Bronchial smooth muscle cell (primary cell): Measurements from ENCODE around the gene GPR55. TPM values are rescaled to one million over a fixed set of nuclear protein-coding genes. Genes with fewer than 3 reads are reported as not detected.

Experiments used
- total RNA-seq: library from RNA; depleted of rRNA; stranded (reverse); fragments of >200 nt; gene quantifications from 2 replicates; pipeline ENCODE4 v1.2.1, GENCODE V29; 2014

Gene GPR55, protein sequence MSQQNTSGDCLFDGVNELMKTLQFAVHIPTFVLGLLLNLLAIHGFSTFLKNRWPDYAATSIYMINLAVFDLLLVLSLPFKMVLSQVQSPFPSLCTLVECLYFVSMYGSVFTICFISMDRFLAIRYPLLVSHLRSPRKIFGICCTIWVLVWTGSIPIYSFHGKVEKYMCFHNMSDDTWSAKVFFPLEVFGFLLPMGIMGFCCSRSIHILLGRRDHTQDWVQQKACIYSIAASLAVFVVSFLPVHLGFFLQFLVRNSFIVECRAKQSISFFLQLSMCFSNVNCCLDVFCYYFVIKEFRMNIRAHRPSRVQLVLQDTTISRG
- not detected in 2 replicates for total RNA-seq

GRCh38 chr2:230924470-230925341, at the start of gene GPR55:
GPR55 (minus strand) TSS chr2:230925242; CDS start chr2:230910962, 14,280 bp downstream.

GRCh38 chr2:230864605-230865306, 60.3 kb downstream of the GPR55 start, which contains the start of gene ITM2C:
ITM2C (plus strand) TSS chr2:230864942; CDS start chr2:230865026, 84 bp downstream.

Other genes with a start within 250 kb of the GPR55 start
- 43.8 and 46.0 TPM in 2 replicates for gene CAB39, start 212.4 kb downstream of the GPR55 start, total RNA-seq
- 87.8 and 144 TPM in 2 replicates for gene ITM2C, start 60.3 kb downstream of the GPR55 start, total RNA-seq
- gene SPATA3, start 70.9 kb upstream of the GPR55 start, total RNA-seq = not detected in 2 replicates
- gene C2orf72, start 112.3 kb upstream of the GPR55 start, total RNA-seq = 0.09 TPM in 1 of 2 replicates, not detected in the other
- 119 and 141 TPM in 2 replicates for gene PSMD1, start 131.6 kb upstream of the GPR55 start, total RNA-seq
- 11.7 and 13.4 TPM in 2 replicates for gene HTR2B, start 199.8 kb upstream of the GPR55 start, total RNA-seq